AG04449 (cell line): ENCODE results near the gene ZP3.
"Not testable (repeated sequence)": the region's sequence is repeated elsewhere in the genome, so short reads cannot be mapped to it uniquely, and the experiment has no call there.

Source experiments
- CTCF ChIA-PET: fragments of 350-600 bp; formaldehyde crosslinking; extraction: SDS; loops from one replicate; lab custom pipeline; 2021; ENCODE audit warnings: antibody characterized with exemption; lab: Yijun Ruan, JAX
- POLR2A ChIA-PET: fragments of 400-600, 350-600 bp; formaldehyde crosslinking; extraction: SDS; loops from one replicate; lab custom pipeline; 2020; ENCODE audit warnings: antibody characterized with exemption, inconsistent platforms; lab: Yijun Ruan, JAX
- DNase-seq: peaks from one replicate; pipeline ENCODE4 v3.0.0-alpha.2; 2010; ENCODE audit warnings: low read depth, low spot score
- H3K4me3 ChIP-seq: 2 replicates; pipeline ENCODE4 v1.5.1; 2011; ENCODE audit warnings: low read depth, mild to moderate bottlenecking, control low read depth, low read length
- CTCF ChIP-seq: IDR thresholded peaks from one replicate; pipeline ENCODE4 v1.5.1; 2011; ENCODE audit warnings: mild to moderate bottlenecking, moderate library complexity, low read length, control low read depth, inconsistent platforms; ENCODE audit not compliant: insufficient read depth; ENCODE audit errors: missing control alignments

Gene ZP3

GRCh38 chr7:76441792-76442191 is 17.0 kb downstream of the ZP3 start:
- DNase-seq, H3K4me3 ChIP-seq, POLR2A ChIA-PET, CTCF ChIA-PET: not testable (repeated sequence)

GRCh38 chr7:76442664-76443446 is 18.1 kb downstream of the ZP3 start:
- POLR2A ChIA-PET, CTCF ChIA-PET: not testable (repeated sequence)

GRCh38 chr7:76443846-76444245 is 19.1 kb downstream of the ZP3 start:
- POLR2A ChIA-PET, H3K4me3 ChIP-seq, DNase-seq, CTCF ChIA-PET: not testable (repeated sequence)

More at GRCh38 chr7:76442664-76443446, 18.1 kb downstream of the ZP3 start:
- H3K4me3 ChIP-seq, DNase-seq: not testable (repeated sequence)

GRCh38 chr7:76445577-76446008 is 20.8 kb downstream of the ZP3 start:
- CTCF ChIA-PET, POLR2A ChIA-PET, DNase-seq: not testable (repeated sequence)
- H3K4me3 ChIP-seq = peak overlapping the region; percentile 9; the same call in 1 of the 2 replicates

GRCh38 chr7:76457017-76457416 is 32.3 kb downstream of the ZP3 start:
- CTCF ChIA-PET, POLR2A ChIA-PET, DNase-seq, H3K4me3 ChIP-seq: not testable (repeated sequence)

DNA sequence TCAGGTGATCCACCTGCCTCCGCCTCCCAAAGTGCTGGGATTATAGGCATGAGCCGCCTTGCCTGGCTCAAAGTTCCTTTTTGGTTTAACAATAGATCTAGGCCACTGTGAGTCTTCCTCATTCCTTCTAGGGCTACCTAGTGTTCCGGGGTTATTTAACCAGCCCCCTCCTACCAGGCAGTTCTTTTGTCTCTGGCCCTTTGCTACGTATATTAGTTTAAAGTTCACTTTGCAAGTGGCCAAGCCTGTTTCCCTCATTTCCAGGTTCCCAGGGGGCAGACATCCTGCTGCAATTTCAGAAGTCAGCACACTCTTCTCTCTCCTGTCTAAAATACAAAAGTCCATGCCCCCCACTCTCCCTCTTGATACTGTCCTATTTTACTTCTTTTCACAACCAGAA is 33.8 kb downstream of the ZP3 start:
- POLR2A ChIA-PET, CTCF ChIA-PET, H3K4me3 ChIP-seq, DNase-seq: not testable (repeated sequence)

GRCh38 chr7:76460767-76461166 is 36.0 kb downstream of the ZP3 start:
- DNase-seq, H3K4me3 ChIP-seq, POLR2A ChIA-PET, CTCF ChIA-PET: not testable (repeated sequence)

GRCh38 chr7:76461464-76462101 is 36.8 kb downstream of the ZP3 start, which contains the start of gene DTX2:
DTX2 (plus strand) TSS chr7:76461709; CDS start chr7:76480510, 18,801 bp downstream.
- H3K4me3 ChIP-seq = peak within 1 kb of the TSS; percentile 53

DNA sequence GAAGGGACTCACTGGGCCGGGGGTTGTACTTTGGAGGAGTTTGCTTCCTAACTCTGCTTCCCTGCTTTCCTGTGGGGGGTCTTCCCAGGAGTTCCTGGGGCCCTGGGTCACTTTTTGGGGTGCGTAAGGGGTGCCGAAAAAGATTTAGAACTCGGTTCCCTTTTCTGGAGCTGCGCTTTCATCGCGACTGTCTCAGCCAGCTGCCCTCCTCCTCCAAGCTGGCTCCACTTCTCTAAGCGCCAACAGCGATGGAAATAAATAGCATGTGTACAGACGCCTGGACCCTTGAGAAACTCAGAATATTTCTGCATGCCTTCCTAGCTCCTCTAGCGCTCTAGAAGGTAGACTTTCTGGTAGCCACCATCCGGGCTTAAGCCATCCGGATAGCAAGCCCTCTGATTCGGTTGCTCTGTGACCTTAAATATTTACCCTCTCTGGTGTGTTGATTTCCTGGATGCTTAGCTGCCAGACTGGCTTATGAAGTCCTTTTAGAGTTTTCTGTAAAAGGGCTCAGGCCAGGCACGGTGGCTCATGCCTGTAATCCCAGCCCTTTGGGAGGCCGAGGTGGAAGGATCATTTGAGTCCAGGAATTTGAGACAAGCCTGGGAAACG is 37.6 kb downstream of the ZP3 start:
- POLR2A ChIA-PET, H3K4me3 ChIP-seq, CTCF ChIA-PET, DNase-seq: not testable (repeated sequence)

More at GRCh38 chr7:76461464-76462101, 36.8 kb downstream of the ZP3 start, which contains the start of gene DTX2:
- peak; percentile 2 for TF ChIP-seq CTCF
- CTCF ChIA-PET, DNase-seq, POLR2A ChIA-PET: not testable (repeated sequence)

DNA sequence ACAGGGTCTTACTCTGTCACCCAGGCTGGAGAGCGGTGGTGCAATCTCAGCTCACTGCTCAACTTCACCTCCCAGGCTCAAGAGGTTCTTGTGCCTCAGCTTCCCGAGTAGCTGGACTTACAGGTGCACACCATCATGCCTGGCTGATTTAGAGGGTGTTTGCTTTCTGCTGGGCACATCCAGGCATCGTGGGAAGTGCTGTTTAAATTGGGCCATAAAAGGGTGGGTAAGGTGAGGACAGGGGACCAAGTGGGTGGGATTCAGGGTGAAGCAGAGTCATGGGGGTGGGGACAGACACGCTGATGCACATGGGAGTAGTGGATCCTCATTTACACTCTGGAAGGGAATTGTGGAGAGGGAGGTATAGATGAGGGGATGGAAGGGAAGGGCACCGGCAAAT is 40.2 kb downstream of the ZP3 start:
- H3K4me3 ChIP-seq, DNase-seq, POLR2A ChIA-PET, CTCF ChIA-PET: not testable (repeated sequence)

- DNase-seq, CTCF ChIA-PET, H3K4me3 ChIP-seq, POLR2A ChIA-PET: not testable (repeated sequence)
Measured at GRCh38 chr7:76465950-76466349, 41.2 kb downstream of the ZP3 start.

DNA sequence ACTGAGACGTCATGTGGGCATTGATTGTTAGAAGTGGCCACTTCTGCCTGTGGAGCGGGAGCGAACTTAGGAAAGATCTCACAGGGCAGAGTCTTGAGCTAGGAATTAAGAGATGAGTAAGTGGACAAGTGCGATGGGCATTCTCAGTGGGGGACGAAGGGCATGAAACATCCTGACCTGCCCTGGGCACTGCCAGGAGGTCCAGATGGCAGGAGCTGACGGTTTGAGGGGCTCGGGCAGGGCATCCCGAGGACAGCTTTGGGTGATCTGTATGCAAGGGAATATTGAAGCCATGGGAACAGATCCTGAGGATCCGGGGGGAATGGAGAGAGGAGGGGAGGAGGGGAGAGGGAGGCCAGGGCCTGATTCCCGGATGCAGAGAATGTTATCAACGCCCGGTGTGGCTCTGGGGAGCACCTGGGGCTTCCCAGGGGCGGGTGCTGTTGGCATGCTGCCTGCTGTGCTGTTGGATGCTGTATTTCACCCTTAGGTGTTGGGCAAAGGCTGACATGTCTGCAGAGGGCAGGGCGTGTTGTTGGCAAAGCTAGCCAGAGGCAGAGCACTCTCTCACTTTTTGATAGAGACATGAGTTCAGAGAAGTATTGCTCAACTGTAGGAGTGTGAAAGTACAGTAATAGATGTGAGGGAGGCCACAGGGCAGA is 43.1 kb downstream of the ZP3 start:
- POLR2A ChIA-PET, CTCF ChIA-PET, DNase-seq, H3K4me3 ChIP-seq: not testable (repeated sequence)

DNA sequence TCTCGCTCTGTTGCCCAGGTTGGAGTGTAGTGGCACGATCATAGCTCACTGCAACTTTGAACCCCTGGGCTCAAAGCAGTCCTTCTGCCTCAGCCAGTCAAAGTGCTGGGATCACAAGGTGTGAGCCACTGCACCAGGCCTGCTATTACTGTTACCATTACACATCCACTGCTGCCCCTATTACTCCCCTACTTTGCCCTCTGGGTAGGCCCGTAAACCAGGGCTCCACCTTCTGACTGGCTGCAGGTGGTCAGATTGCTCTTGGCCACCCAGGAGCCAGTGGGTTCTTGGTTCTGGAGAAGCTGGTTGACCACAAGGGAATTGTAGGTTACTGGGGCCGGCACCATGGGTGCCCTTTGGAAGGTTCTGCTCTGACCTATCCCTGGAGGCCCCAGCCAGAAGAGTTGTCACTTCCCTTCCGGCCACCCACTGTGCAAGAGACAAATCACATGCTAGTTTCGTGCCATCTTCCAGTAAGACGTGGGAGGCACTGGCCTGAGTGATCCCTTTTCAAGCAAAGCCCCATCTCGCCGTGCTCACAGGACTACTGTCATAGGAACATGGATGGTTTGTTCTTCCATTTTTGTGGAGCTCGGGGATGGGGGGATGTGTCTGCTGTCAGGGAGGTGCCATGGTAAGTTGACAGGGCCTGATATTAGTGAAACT is 46.9 kb downstream of the ZP3 start:
- POLR2A ChIA-PET, H3K4me3 ChIP-seq, DNase-seq, CTCF ChIA-PET: not testable (repeated sequence)

DNA sequence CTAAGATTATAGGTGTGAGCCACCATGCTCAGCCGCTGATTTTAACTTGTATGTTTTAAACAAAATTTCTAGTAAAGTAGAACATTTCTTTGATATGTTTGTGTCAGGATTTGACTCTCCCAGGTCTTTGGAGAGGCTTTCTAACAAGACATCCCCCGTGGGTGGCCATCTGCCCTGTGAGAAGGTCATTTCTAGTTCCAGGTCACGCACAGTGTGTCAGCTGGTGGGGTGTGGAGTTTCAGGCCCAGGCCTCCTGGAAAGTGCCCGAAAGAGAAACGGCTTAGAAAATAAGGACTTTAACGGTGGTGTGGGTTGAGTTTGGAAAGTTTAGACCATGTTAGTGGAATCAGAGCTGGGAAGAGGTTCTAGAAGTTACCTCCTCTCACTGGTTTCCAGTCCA is 48.3 kb downstream of the ZP3 start:
- POLR2A ChIA-PET, CTCF ChIA-PET, DNase-seq, H3K4me3 ChIP-seq: not testable (repeated sequence)
